HG02623 (cell line): ENCODE measurements around the gene POLR3A.

Experiments
- ATAC-seq: cut with Tn5 transposase; IDR thresholded peaks from one replicate; pipeline ENCODE4 v1.9.1; 2021; ENCODE audit warnings: moderate library complexity; ENCODE audit not compliant: unreplicated experiment

The POLR3A gene

DNA sequence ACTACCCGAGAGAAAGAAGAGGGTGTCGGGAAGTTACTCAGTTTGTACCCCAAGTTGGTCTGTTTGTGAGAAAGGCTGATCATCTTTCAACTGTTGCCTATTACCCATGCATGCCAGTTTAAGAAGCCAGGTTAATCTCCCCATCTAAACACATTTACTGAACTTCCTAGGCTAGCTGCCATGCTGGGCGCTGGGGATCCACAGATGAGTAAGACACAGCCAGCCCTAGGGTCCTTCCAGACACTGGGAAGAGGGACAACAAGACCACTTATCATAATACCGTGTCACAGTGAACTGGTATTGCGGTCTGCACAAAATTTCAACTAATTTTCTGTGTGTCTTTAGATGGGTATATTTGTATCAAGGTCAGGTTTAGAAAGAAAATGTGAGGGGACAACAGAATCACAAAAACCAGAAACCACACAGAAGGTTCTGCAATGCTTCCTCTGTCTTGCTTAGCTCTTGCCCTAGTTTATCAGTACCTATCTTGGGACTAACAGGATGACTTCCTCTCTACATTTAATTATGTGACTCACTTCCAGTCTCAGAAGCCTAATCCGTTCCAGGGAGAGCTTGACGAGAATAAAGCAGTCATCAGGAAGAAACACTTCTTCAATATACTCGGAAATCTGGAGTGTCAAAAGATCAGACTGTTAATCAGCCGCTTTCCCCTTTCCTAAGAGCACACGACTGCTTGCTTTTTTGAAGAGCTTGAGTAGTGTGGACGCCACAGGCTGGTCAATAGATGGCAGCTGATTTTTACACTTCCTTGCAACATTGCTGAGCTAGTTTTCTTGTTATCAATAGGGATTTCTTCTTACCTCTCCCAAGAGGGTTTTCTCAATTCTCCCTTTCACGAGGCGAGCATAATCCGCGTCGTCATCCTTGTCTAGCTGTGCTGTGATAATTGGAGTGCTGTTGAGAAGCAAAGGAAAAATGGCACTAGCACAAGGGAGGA, 45.7 kb downstream of the POLR3A start:
- no peak for ATAC-seq

GRCh38 chr10:77981281-77981680, 48.0 kb downstream of the POLR3A start:
- no peak for ATAC-seq

DNA sequence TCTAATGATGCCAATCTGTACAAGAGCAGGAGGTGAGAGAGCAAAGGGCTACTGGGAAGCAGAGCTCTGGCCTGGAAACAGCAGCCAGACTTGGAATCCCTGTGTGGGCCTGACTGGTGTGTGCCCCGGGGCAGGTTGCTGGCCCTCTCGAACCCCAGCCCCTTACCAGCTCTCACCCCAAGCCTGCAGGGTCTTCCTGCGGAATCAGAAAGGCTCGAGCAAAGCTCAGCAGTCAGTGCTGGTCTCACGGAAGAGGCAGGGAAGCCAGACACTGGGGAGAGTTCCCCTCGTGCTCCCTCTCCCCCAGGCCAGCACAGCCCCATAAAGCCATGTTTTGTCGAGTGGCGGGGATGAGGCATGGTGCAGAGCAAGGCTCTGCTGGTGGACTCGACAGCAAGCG, 50.1 kb downstream of the POLR3A start:
- no peak for ATAC-seq

- ATAC-seq = no peak
Measured at GRCh38 chr10:77978360-77978759, 51.0 kb downstream of the POLR3A start.

- ATAC-seq = no peak
Measured at GRCh38 chr10:77977934-77978333, 51.4 kb downstream of the POLR3A start.

- no peak for ATAC-seq
Measured at GRCh38 chr10:77977016-77977415, 52.3 kb downstream of the POLR3A start.

- ATAC-seq = no peak
Measured at GRCh38 chr10:77975086-77975666, 54.1 kb downstream of the POLR3A start.

- no peak for ATAC-seq
Measured at GRCh38 chr10:77974396-77975074, 54.8 kb downstream of the POLR3A start.

- ATAC-seq = no peak
Measured at GRCh38 chr10:77973276-77973675, 56.0 kb downstream of the POLR3A start.

DNA sequence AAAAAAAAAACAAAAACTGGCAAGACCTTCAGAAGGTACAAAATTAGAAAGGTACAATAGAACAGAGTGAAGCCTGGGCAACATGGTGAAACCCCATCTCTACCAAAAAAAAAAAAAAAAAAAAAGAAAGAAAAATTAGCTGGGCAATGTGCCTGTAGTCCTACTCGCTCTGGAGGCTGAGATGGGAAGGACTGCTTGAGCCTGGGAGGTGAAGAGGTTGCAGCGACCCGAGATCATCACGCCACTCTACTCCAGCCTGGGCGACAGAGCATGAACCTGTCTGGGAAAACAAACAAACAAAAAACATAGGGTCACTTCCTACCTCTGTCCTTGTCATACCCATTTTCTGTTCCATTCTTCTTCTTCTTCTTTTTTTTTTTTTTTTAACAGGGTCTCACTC, 57.2 kb downstream of the POLR3A start:
- no peak for ATAC-seq

DNA sequence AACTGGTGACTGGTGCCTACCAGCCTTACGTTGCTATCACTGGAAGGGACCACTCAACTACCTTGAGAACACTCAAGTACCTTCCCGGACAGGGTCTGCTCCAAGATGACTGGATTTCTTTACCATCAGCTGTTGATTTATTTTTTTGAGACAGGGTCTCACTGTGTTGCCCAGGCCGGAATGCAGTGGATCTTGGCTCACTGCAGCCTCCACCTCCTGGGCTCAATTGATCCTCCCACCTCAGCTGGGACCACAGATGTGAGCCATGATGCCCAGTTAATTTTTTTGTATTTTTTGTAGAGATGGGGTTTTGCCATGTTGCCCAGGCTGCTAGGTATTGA, 57.5 kb downstream of the POLR3A start:
- no peak for ATAC-seq

- no peak for ATAC-seq
Measured at GRCh38 chr10:77970869-77971803, 58.2 kb downstream of the POLR3A start.

GRCh38 chr10:77969114-77969513, 60.2 kb downstream of the POLR3A start:
- ATAC-seq = no peak

- no peak for ATAC-seq
Measured at GRCh38 chr10:77967611-77968022, 61.7 kb downstream of the POLR3A start.

DNA sequence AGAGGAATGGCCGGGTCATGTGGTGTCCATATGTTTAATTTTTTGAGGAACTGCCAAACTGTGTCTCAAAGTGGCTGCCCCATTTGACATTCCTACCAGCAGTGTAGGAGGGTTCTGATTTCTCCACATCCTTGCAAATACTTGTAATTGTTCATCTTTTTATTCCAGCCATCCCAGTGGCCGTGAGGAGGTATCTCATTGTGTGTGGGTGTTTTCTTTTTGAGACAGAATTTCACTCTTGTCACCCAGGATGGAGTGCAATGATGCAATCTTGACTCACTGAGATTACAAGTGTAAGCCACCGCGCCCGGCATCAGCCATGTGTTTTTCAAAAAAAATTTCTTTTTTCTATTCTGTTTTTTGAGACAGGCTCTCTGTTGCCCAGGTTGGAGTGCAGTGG, 64.0 kb downstream of the POLR3A start:
- ATAC-seq = no peak

GRCh38 chr10:77964811-77965210, 64.5 kb downstream of the POLR3A start:
- ATAC-seq = no peak

DNA sequence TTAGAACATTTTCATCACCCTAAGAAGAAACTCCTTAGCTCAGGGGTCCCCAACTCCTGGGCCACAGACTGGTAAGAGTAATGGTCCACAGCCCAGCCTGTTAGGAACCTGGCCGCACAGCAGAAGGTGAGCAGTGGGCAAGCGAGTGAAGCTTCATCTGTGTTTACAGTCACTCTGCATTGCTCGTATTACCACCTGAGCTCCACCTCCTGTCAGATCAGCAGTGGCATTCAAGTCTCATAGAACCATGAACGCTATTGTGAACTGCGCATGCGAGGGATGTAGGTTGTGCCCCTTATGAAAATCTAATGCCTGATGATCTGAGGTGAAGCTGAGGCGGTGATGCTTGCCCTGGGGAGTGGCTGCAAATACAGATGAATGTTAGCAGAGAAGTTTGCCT, 65.4 kb downstream of the POLR3A start:
- ATAC-seq = no peak

DNA sequence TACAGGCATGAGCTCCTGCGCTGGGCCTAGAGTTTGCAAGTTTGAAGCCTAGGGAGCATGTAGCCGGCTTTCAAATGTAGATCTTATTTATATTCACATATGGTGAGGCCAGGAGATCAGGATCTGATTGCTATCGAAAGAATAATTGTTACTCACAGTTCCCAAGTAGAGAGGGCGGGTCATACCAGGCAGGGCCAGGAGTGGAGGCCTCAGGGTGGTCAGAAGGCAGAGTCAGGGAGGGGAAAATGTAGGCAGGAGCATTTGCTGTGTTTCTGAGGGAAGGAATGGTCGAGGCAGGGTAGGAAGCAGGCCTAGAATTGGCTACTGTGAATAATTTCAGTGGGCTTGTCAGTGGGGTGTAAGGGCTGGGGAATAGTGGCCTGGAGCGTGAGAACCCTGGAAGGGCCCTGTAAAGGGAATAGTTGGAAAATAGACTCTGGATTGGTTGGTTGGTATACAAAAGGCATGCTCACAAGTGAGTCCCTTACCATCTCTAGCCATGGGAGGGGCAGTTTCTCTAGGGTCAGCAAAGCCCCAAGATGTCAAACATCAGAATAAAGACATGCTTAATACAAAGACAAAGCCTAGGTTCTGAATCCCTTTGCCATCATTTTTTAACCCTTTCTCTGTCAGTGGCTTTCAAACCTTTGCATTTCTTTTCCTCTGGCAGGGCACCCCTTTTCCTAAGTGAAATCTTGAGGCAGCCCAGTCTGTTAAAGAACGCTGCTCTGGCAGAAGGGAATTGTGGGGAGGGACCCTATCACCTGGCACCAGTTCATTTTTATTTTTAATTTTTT, 66.8 kb downstream of the POLR3A start:
- no peak for ATAC-seq

GRCh38 chr10:77961668-77962067, 67.6 kb downstream of the POLR3A start:
- no peak for ATAC-seq

DNA sequence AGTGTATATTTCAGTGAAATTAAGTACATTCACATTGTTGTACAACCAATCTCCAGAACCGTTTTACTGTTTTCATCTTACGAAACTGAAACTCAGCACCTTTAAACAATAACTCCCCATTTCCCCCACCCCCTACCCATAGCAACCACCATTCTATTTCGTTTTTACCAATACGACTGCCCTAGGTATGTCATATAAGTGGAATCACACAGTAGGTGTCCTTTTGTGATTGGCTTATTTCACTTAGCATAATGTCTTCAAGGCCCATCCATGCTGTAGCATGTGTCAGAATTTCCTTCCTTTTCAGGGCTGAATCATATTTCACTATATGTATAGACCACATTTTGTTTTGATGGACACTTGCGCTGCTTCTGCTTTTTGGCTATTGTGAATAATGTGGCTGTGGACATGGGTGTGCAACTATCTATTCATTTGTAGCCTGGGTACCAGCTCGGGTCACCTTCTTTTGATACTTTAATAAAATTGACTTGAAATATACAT, 68.4 kb downstream of the POLR3A start:
- no peak for ATAC-seq
